Fibroblast of skin of abdomen (primary cell): ENCODE data around the gene STX12.
A peak's percentile ranks its signal among the peaks of the same experiment; 100 is the strongest.
"Not testable (repeated sequence)": the region's sequence is repeated elsewhere in the genome, so short reads cannot be mapped to it uniquely, and the experiment has no call there.

Source experiments
- DNase-seq: peaks from one replicate; pipeline ENCODE4 v3.0.0-alpha.2; 2013

STX12 gene

GRCh38 chr1:27830621-27831440, 57.8 kb downstream of the STX12 start, which contains the start of gene PPP1R8:
Gene PPP1R8, plus strand, starts transcription at chr1:27830782. Its CDS starts 54 bp downstream, at chr1:27830836.
- peak; percentile 96 for DNase-seq

- DNase-seq = peak; percentile 9
These were observed 58.8 kb downstream of the STX12 start for GRCh38 chr1:27831568-27832410.

- peak; percentile 65 for DNase-seq
These were observed 59.7 kb downstream of the STX12 start for GRCh38 chr1:27832762-27833161.

GRCh38 chr1:27833470-27833869, 60.5 kb downstream of the STX12 start:
- DNase-seq = no peak

- no peak for DNase-seq
These were observed 62.0 kb downstream of the STX12 start for GRCh38 chr1:27835046-27835445.

GRCh38 chr1:27835501-27835900, 62.5 kb downstream of the STX12 start:
- no peak for DNase-seq

GRCh38 chr1:27849951-27850350, 76.9 kb downstream of the STX12 start:
- no peak for DNase-seq

- DNase-seq = no peak
These were observed 82.1 kb downstream of the STX12 start for GRCh38 chr1:27855085-27855484.

GRCh38 chr1:27856561-27857343, 83.7 kb downstream of the STX12 start:
- no peak for DNase-seq

GRCh38 chr1:27857552-27857951, 84.5 kb downstream of the STX12 start:
- not testable (repeated sequence) for DNase-seq

- DNase-seq = peak; percentile 80
These were observed 85.3 kb downstream of the STX12 start for GRCh38 chr1:27858072-27858948.

- DNase-seq = no peak
These were observed 86.0 kb downstream of the STX12 start for GRCh38 chr1:27858949-27859576.

- no peak for DNase-seq
These were observed 88.4 kb downstream of the STX12 start for GRCh38 chr1:27861436-27861835.

- no peak for DNase-seq
These were observed 89.0 kb downstream of the STX12 start for GRCh38 chr1:27862004-27862403.

- peak; percentile 92 for DNase-seq
These were observed 89.9 kb downstream of the STX12 start for GRCh38 chr1:27862671-27863537.

GRCh38 chr1:27863538-27863915, 90.5 kb downstream of the STX12 start:
- no peak for DNase-seq

GRCh38 chr1:27864264-27864895, 91.4 kb downstream of the STX12 start:
- DNase-seq = no peak

GRCh38 chr1:27865821-27866220, 92.8 kb downstream of the STX12 start:
- no peak for DNase-seq

- no peak for DNase-seq
These were observed 95.5 kb downstream of the STX12 start for GRCh38 chr1:27868556-27868931.
